DMS114 treated with DMSO at 0.1 percent for 48 hours (cell line): Measurements from ENCODE around the gene CCM2.

ENCODE experiments used
- DNase-seq: peaks from one replicate; lab custom pipeline; 2025; ENCODE audit not compliant: unreplicated experiment; lab: John Stamatoyannopoulos, UW

The CCM2 gene

DNA sequence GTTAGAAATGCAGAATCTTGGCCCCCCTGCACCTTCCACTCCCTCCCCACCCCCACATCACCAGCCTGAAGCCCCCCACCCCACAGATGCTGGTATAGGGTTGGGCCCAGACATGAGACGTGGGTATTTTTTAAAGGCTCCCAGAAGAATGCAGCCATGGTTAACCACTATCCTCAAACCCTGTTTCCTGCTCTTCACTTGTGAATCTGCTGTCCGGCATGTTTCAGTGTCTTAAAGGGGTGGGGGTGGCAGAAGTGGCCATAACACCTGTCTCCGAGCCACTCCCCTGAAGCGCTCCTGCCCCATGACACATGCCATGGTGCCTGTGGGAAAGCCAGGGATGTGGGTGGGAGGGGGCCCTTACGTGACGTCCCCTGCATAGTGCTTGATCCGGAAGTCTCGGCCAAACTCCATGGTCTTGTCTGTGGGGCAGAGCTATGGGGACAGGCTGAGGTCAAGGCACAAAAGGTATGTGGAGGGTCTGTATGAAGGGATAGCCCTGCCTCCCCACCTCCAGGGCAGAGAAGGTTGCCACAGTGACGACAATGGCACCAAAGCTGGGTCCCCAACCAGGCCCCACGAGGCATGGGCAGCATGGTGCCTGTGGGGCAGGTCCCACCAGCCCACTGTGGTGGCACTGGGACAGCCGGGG is 30.8 kb upstream of the CCM2 start:
- no peak for DNase-seq

DNA sequence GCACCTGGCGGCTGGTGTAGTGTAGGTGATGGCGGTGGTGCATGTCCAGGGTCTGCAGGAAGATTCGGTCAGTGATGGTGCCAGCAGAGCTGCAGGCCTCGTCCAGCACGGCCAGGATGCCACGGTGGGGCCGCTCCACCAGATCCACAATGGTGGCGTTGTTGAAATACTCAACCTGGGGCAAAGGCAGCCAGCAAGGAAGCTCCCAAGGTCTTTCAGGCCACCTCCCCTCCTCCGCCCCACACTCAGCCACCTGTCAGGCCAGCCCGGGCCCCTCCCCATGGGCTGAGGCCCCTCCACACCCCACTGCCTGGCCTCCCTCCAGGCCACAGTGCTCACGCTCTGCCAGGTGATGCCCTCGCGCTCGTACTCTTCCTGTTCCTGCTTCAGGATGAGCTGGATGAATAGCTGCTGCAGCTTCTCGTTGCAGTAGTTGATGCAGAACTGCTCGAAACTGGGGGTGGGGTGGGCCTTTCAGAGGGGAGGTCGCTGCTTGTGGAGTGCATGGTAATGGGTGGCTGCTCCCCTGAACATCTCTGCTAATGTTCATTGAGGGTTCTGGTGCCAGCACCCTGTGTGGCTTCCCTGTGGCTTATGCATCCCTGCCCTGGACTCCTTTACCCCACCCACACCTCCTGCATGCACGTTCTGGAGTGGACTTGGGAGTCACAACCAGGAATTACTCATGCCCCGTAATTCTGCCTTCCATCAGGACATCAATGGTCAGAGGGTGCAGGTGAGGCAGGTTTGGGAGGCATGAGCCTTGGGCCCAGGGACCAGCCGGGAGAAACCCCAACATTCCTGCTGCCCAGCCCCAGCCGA is 30.1 kb upstream of the CCM2 start:
- no peak for DNase-seq

DNA sequence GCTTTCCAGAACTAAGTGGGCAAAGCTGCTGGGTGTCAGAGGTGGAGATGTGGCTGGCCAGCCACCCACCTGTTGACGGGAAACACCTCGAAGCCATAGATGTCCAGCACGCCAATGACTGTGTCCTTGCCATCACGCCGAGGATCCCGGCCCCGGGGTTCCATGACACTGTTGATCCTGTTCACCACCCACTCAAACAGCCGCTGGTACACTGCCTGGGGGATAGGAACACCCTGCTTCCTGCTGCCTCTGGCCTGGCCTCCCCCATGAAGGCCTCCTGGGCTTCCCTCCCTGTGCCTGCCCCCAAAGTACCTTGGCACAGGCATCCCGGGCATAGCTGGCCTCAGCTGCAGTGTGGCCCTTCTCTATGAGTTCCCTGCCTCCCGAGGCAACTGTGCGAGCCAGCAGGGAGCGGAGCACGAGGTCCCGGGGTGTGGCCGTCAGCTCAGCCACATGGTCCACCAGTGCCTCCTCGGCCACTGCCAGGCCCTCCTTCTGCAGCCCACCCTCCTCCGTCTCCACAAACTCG is 29.4 kb upstream of the CCM2 start:
- DNase-seq = no peak

GRCh38 chr7:44971188-44971901 is 28.7 kb upstream of the CCM2 start:
- DNase-seq = no peak

DNA sequence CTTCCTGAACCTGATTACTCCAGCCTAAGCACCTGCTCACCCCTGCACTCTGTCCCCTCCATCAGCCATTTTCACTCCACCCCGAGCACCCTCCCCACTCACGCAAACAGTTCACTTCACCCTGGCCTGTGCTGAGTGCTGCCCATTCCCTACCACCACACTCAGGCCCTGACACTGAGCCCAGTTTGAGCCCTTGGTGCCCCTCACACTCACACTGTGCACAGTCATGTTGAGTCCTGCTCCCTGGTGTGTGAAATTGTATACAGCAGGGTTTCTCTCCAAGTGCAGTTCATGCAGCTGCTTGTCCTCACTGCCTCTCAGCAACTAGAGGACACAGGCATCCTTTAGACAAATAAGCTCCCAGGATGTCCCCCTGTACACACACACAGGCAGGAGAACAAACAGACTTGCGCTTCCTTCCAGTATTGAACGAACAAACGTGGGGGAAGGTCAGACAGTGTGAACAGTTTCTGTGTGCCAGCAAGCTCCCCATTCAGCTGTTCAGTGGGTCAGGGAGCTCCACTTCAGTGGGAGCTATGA is 28.0 kb upstream of the CCM2 start:
- no peak for DNase-seq

- DNase-seq = no peak
These were observed 27.4 kb upstream of the CCM2 start for GRCh38 chr7:44972562-44972961.

GRCh38 chr7:44973610-44974401 is 26.2 kb upstream of the CCM2 start:
- DNase-seq = no peak

GRCh38 chr7:44974549-44974948 is 25.5 kb upstream of the CCM2 start:
- no peak for DNase-seq

- no peak for DNase-seq
These were observed 24.5 kb upstream of the CCM2 start for GRCh38 chr7:44975331-44976039.

DNA sequence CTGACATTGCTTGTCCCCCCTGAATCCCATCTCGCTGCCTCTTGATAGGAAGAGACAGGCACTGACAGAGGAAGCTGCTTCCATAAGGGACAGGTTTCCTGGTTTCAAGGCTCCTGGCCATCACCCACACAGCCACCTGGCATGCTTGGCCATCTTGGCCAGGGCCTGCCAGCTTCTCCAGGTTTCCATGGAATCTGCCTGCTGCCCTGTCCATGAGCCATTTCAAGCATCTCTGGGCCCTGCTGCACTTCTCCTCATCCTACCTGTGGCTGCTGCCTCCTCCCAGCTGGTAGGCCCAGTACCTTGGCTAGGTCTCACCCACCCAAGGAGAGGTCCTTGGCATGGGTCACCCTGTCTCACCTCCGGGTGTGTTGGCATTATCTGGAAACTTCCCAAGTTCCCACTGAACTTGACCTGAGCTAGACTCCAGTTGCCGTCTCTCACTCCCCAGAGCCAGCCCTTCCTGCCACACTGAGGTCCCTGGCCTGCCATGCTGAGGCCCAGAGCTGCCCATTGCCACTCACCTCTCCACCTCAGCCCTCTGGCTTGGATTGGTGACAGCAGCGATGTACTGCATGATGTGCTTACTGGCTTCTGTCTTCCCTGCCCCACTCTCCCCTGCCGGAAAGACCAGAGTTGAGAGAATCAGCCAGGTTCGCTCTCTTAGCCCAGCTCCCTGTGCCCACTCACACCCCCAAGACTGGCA is 23.8 kb upstream of the CCM2 start:
- DNase-seq = no peak

DNA sequence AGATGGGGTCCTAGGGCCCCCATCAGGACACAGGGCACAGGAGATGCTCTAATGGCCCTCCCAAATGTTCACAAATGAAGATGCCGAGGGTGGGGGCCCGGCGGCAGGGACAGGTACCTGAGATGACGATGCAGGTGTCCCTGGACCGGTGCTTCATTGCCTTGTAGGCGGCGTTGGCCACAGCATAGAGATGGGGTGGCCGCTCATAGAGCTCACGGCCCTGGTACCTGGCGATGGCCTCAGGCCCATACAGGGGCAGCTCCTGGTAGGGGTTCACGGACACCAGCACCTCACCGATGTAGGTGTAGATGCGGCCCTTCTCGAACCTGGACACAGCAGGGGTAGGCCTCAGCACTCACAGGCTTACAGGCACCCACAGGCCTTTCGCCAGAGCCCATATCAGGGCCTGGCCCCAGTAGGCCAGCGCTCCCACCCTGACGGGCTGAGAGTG is 23.2 kb upstream of the CCM2 start:
- DNase-seq = no peak

GRCh38 chr7:44977304-44977958 is 22.6 kb upstream of the CCM2 start:
- no peak for DNase-seq

- DNase-seq = no peak
These were observed 22.1 kb upstream of the CCM2 start for GRCh38 chr7:44977959-44978335.

DNA sequence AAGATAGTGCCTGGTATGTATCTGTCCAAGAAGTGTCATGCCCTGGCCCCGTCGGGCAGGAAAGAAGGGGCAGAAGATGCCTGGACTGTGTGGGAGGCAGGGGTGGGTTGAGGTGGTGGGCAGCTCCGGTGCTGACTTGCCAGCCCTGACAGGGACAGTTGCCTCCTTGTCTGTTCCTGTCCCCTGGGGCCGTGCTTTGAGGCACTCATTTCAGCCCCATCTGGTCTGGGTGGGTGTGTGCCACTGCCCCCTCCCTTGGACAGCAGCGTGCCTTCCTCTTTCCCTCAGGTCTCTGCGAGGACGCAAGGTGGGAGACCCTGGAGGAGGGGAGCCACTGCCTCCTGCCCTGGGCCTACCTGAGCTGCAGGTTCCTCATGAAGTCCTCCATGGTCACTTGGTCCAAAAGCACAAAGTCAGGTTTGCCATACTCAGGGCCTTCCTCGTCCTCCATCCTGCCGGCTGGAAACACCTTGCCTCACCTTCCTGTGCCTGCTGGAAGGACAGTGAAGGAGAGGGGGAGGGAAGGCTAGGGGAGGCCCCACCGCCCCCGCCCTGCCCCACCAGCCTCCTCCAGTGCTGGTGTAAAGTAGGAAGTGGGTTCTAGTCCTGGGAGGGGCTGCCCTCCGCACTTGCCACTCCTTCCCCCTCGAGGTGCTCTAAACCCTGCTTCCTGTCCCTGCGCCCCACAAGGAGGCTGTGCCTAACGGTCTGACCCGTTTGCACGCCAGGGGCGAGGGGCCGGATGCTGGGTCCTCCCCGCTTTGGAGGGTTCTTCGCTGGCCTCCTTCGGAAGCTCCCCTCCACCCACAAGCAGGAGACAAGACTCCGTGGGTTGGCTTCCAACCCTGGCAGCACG is 21.3 kb upstream of the CCM2 start, which contains the start of gene MYO1G:
TSS of gene MYO1G (minus strand) at position 505 of the 856 bp plus-strand sequence. CDS start at position 451, 54 bp downstream.
- DNase-seq = no peak

GRCh38 chr7:44979481-44980392 is 20.3 kb upstream of the CCM2 start:
- no peak for DNase-seq

DNA sequence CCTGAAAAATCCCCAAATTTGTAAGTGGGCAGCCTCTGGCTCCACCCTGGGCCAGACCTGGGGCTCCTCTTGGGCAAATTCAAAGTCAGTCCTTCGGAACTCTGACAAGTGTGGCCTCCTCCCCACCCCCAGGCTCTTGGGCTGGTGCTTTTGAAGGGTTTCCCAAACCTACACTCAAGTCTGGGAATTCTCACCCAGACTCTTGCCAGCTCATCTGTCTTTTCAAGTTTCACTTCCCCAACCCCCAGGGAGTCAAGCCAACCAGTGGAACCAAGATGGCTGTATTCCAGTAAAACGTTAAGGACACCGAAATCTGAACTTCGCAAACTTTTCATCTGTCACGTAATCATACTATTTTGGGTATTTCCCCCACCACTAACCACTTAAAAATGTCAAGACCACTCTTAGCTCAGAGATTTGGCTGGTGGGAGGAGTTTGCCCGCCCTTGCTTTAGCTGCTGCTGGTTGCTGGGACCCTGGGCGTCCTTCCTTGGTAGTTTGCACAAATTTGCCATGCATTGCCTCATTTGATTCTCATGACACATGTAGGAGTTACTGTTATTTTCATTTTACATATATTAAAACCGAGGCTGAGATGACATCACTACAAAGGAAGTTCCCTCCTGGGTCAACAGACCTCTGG is 19.5 kb upstream of the CCM2 start:
- DNase-seq = no peak
